Ovary (tissue), 9 donors: Measurements from ENCODE around the gene ATP5ME. TPM values are rescaled to one million over a fixed set of nuclear protein-coding genes. Genes with fewer than 3 reads are reported as not detected.

ENCODE experiments used
- DNase-seq, 5 donors: peaks; one replicate each; pipeline ENCODE4 v3.0.0-alpha.2; 2019 to 2020
- H3K27ac ChIP-seq, 2 donors: fragments of 200-600 bp; one replicate each; pipeline versions ENCODE4 v1.5.1 to v1.8.0; 2019 to 2022
- H3K27me3 ChIP-seq: fragments of 200-600 bp; one replicate; pipeline ENCODE4 v1.8.0; 2022
- H3K36me3 ChIP-seq: fragments of 200-600 bp; sonication (generic); one replicate; pipeline ENCODE4 v1.5.1; 2019
- H3K4me1 ChIP-seq: one replicate; pipeline ENCODE4 v1.8.1; 2013; ENCODE audit warnings: mild to moderate bottlenecking, moderate library complexity; ENCODE audit not compliant: insufficient read depth
- H3K4me3 ChIP-seq: fragments of 200-600 bp; sonication (generic); one replicate; pipeline ENCODE4 v1.5.1; 2017
- H3K9me3 ChIP-seq, 2 donors: fragments of 200-600 bp in 1 of 2; sonication (generic) in 1 of 2; one replicate each; pipeline versions ENCODE4 v1.5.1 to v1.8.1; 2013 to 2019; ENCODE audit warnings: mild to moderate bottlenecking in 1 of 2, moderate library complexity in 1 of 2
- EP300 ChIP-seq: sonication (generic); formaldehyde crosslinking; IDR thresholded peaks from one replicate; pipeline ENCODE4 v1.6.1; 2017; ENCODE audit warnings: antibody characterized with exemption
- POLR2A ChIP-seq: fragments of 450-650 bp; IDR thresholded peaks from one replicate; pipeline ENCODE4 v1.6.1; 2017; ENCODE audit warnings: antibody characterized with exemption, mild to moderate bottlenecking, moderate library complexity
- WGBS, 3 donors: extraction: QIAGEN DNeasy Blood & Tissue Kit in 1 of 3; methylation state at CpG; one replicate each; pipeline versions ENCODE4 v1.1.5 to v1.1.7; 2013 to 2017; 5-methylcytosine and 5-hydroxymethylcytosine counted together
- intact Hi-C, 4 donors: fragments of 100-400 bp; cut with DNase I; formaldehyde crosslinking; loops; one replicate each; pipeline versions ENCODE4 v1.11.0 to v1.15.1; 2022 to 2023
- polyA plus RNA-seq, 2 donors: library from polyadenylated mRNA; stranded (reverse); fragments of 200-250 nt in 1 of 2; fragments of 350-450 nt in 1 of 2; fragmentation: Illumina TruSeq in 1 of 2; extraction: RNeasy Lipid Tissue Mini Kit (QIAGEN cat#74804) in 1 of 2; gene quantifications; one replicate each; pipeline ENCODE4 v1.2.3, GENCODE V29; 2013 to 2014
- total RNA-seq, 7 donors: library from RNA; depleted of rRNA in 2 of 7; stranded (reverse); fragments of >200 nt in 2 of 7; fragmentation: NEBNext Ultra II Directional in 3 of 7; extraction: Animal tissue kit (Norgen Biotek cat#: 25700) in 3 of 7; gene quantifications; one replicate each; pipeline versions ENCODE4 v1.1.0 to v1.2.4, GENCODE V29; 2016 to 2023
- TF ChIP-seq, protein P1 (sequence below), 3 donors: fragments of 450-650 bp in 2 of 3; fragments of 200-600 bp in 1 of 3; IDR thresholded peaks; one replicate each; pipeline versions ENCODE4 v1.5.1 to v1.8.0; 2016 to 2022; ENCODE audit warnings: antibody characterized with exemption in 3 of 3, mild to moderate bottlenecking in 1 of 3
- donor health status: DM: no; HTN: no; CAD: no; lungs with moderate emphysema.
- donor health status: DM: no; HTN: no; CAD: no.
- donor health status: Bipolar disorder and iron deficiency.
- donor health status: DM: yes; HTN: yes; CAD: no.
- donor health status: DM: no; HTN: no; CAD: no.
- donor health status: DM: yes; HTN: yes; CAD: no.

The ATP5ME gene
- total and polyA plus RNA-seq, 9 donors, result 180 to 359 (median 207) TPM

DNA sequence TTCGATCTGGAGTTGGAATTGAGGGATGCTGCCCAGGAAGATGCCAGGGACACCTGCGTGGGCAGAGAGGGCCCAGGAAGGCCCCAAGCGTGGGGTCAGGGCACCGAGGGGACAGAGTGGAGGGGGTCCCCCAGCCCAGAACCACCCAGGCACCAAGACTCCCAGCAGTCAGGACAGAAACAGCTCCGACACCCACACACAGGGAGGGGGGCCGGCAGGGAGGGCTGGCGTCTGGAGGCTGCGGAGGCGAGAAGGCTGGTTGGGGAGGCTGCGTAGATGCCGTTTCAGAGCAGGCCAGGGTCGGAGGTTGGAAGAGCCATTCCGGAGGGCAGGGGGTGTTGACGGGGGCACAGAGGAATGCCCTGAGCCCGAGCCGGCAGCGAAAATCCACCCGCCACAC is 23.6 kb downstream of the ATP5ME start:
- Histone ChIP-seq H3K27ac (no peak overlapping the region), H3K9me3 (no peaks in the 10 kb centered on the region), H3K36me3 (no peaks in the 10 kb centered on the region), H3K4me1 (no peaks in the 10 kb centered on the region), H3K27me3 (no peaks in the 10 kb centered on the region), H3K4me3 (no peak overlapping the region)
- 34 to 53% (median 47%) methylated on average over 18 of the region's 18 CpGs for WGBS, 3 donors
- TF ChIP-seq EP300, result no peak
- TF ChIP-seq, protein P1, sequence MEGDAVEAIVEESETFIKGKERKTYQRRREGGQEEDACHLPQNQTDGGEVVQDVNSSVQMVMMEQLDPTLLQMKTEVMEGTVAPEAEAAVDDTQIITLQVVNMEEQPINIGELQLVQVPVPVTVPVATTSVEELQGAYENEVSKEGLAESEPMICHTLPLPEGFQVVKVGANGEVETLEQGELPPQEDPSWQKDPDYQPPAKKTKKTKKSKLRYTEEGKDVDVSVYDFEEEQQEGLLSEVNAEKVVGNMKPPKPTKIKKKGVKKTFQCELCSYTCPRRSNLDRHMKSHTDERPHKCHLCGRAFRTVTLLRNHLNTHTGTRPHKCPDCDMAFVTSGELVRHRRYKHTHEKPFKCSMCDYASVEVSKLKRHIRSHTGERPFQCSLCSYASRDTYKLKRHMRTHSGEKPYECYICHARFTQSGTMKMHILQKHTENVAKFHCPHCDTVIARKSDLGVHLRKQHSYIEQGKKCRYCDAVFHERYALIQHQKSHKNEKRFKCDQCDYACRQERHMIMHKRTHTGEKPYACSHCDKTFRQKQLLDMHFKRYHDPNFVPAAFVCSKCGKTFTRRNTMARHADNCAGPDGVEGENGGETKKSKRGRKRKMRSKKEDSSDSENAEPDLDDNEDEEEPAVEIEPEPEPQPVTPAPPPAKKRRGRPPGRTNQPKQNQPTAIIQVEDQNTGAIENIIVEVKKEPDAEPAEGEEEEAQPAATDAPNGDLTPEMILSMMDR (IDR thresholded peaks at IDR 0.05), result no peak
- TF ChIP-seq POLR2A, result no peak
- DNase-seq, result no peak
- intact Hi-C loops, result no loop called here

DNA sequence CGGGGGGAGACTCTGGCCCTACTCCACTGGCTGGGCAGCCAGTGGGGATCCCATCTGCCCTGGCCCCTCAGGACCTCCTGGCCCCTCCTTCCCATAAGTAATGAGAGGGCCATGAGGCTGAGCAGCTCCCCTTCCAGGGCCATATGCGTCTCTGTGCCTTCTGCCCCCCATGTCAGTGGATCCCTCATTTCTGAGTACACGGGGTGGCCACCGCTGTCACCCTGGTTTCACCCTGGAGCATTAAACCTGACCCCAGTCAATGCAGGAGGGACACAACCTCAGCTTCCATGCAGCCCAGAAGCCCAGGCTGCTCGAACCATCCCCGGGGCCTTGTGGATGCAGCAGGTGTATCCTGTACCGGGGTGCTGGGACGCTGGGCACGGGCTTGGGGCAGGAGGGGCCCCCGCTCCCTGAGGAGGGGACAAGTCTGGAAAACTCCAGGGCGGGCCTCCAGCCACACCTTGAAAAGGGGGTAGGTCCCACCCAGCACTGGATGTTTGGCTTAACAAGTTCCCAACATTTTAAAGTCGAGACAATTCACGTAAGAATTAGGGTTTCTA is 24.2 kb downstream of the ATP5ME start:
- TF ChIP-seq POLR2A, result no peak
- no peak for TF ChIP-seq EP300
- Histone ChIP-seq H3K9me3 (no peaks in the 10 kb centered on the region), H3K4me3 (no peak overlapping the region), H3K27ac (no peak overlapping the region), H3K36me3 (no peaks in the 10 kb centered on the region), H3K4me1 (no peaks in the 10 kb centered on the region), H3K27me3 (no peaks in the 10 kb centered on the region)
- intact Hi-C loops, result no loop called here
- DNase-seq, result no peak
- WGBS, 3 donors, result 83 to 92% (median 87%) methylated on average over 13 of the region's 13 CpGs

DNA sequence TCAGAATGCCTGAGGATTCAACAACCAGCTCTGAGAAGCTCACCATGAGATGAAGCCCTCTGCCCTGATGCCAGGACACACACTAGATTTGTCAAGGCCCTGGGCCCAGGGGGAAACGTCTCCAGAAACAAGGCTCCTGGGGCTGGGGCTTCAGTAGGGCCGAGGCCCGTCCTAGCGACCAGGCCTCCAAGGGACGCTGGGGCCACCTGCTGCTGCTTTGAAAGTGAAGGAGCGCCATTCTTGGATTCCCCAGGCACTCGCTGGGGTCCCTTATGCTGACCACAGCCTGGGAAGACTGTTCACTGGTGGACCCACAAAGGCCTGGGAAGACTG is 24.8 kb downstream of the ATP5ME start:
- no peak for TF ChIP-seq POLR2A
- TF ChIP-seq, protein P1 (IDR thresholded peaks at IDR 0.05), result no peak
- TF ChIP-seq EP300, result no peak
- no peaks in the 10 kb centered on the region for H3K4me1 ChIP-seq
- WGBS, 3 donors, result 84 to 91% (median 89%) methylated on average over 6 to 7 of the region's 7 CpGs
- intact Hi-C loops, result no loop called here
- DNase-seq, result no peak
- no peaks in the 10 kb centered on the region for H3K27me3 ChIP-seq
- H3K36me3 ChIP-seq, result no peaks in the 10 kb centered on the region
- H3K27ac ChIP-seq, result no peak overlapping the region
- H3K9me3 ChIP-seq, result no peaks in the 10 kb centered on the region
- H3K4me3 ChIP-seq, result no peak overlapping the region

DNA sequence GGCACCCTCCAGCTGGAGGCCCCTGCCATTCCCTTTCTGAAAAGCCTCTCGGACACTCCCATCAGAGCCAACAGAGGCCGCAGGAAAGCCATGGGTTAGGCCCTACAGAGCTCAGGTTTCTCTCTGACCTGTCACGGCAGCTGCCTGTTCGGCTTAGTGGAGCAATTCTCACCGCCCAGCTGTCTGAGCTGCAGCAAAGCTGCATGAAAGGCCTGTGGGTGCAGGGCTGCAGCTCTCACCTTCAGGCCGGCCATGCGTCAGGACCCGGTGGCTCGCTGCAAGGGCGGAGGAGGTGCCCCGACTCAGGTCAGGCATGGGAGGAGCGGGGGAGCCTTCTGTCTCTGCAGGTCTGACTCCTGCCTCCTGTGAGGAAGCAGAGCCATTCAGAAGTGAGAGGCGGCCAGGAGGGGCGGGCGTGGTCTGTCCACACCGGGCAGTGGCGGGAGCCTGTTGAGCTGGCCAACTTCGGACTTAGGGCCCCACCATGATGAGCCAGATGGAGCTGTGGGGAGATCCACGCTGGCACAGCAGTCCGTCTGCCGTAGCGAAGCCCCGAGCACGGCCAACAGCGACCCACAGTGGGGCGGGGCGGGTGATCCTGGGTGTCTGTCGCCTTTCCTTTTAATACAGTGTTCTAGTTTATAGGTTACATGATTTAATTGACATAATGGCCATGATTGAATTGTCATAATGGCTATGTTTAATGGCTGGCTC is 25.3 kb downstream of the ATP5ME start:
- Histone ChIP-seq H3K36me3 (no peaks in the 10 kb centered on the region), H3K27ac (no peak overlapping the region), H3K4me3 (no peak overlapping the region), H3K4me1 (no peaks in the 10 kb centered on the region), H3K9me3 (no peaks in the 10 kb centered on the region), H3K27me3 (no peaks in the 10 kb centered on the region)
- 59 to 60% (median 59%) methylated on average over 28 of the region's 28 CpGs for WGBS, 3 donors
- TF ChIP-seq EP300 (no peak), POLR2A (no peak)
- TF ChIP-seq, protein P1 (IDR thresholded peaks at IDR 0.05), result no peak
- intact Hi-C loops, result no loop called here
- DNase-seq, result no peak

- Histone ChIP-seq H3K9me3 (no peaks in the 10 kb centered on the region), H3K4me3 (no peak overlapping the region), H3K36me3 (no peaks in the 10 kb centered on the region), H3K27ac (no peak overlapping the region), H3K27me3 (no peaks in the 10 kb centered on the region), H3K4me1 (no peaks in the 10 kb centered on the region)
- intact Hi-C loops, result no loop called here
- no peak for DNase-seq
- WGBS, 3 donors, result 55 to 69% (median 57%) methylated on average over 13 of the region's 13 CpGs
- TF ChIP-seq EP300 (no peak), POLR2A (no peak)
- TF ChIP-seq, protein P1 (IDR thresholded peaks at IDR 0.05), result no peak
Measured at GRCh38 chr4:647481-647880, 26.6 kb downstream of the ATP5ME start.
